Measurements from ENCODE around the gene PPP4R4. TPM values are rescaled to one million over a fixed set of nuclear protein-coding genes. Genes with fewer than 3 reads are reported as not detected.

PPP4R4 gene
- total RNA-seq, 1 experiment from 2014 or later = 3.9 TPM

DNA sequence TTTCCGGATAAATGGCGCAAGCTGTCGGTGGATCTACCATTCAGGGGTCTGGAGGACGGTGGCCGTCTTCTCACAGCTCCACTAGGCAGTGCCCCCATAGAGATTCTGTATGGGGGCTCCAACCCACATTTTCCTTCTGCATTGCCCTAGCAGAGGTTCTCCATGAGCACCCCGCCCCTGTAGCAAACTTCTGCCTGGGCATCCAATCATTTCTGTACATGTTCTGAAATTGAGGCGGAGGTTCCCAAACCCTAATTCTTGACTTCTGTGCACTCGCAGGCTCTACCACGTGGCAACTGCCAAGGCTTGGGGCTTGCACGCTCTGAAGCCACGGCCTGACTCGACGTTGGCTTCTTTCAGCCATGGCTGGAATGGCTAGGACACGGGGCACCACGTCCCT, 124.0 kb downstream of the PPP4R4 start:
- H2BK20ac ChIP-seq (ENCODE audit: low read depth, low read length, poor library complexity, severe bottlenecking) = no peak overlapping the region
- H4K5ac ChIP-seq (ENCODE audit: insufficient read length, low read depth, low read length) = no peak overlapping the region
- DNase-seq = no peak
- no peak overlapping the region for H3K4ac ChIP-seq (ENCODE audit: low read depth, low read length)
- no peak overlapping the region for H3K4me2 ChIP-seq (ENCODE audit: insufficient read depth, insufficient read length, low read length)
- H2AK5ac ChIP-seq (ENCODE audit: insufficient read length, low read length) = no peak overlapping the region
- no peak overlapping the region for H3K23ac ChIP-seq (ENCODE audit: insufficient read length, low read depth, low read length)
- no peak overlapping the region for H2BK120ac ChIP-seq (ENCODE audit: low read depth, low read length, poor library complexity, severe bottlenecking)
- H3K9me3 ChIP-seq (ENCODE audit: control insufficient read depth, low read depth, low read length) = no peaks in the 10 kb centered on the region
- no peak overlapping the region for H2AFZ ChIP-seq (ENCODE audit: low read length)
- H3K18ac ChIP-seq (ENCODE audit: insufficient read length, low read depth, low read length) = no peak overlapping the region
- no peak overlapping the region for H3T11ph ChIP-seq (ENCODE audit: low read length)
- H3K79me2 ChIP-seq (ENCODE audit: insufficient read depth, low read length) = no peaks in the 10 kb centered on the region
- Mint-ChIP-seq H3K4me3 (no peak overlapping the region), H3K9me3 (peaks cover 0 to 6% of the 10 kb centered on the region in 2 experiments; a peak in 2 of 5 replicates), H3K36me3 (ENCODE audit: insufficient read depth in 1 of 3, low read depth in 3 of 3) (no peaks in the 10 kb centered on the region; a peak in 1 of 7 replicates), H3K27ac (no peak overlapping the region), H3K4me1 (peaks cover 6 to 12% of the 10 kb centered on the region in 2 experiments; a peak in 3 of 4 replicates), H3K27me3 (ENCODE audit: low read depth) (no peaks in the 10 kb centered on the region)
- H3K9ac ChIP-seq (ENCODE audit: extremely low read depth, insufficient read length, low read length) = no peak overlapping the region
- no peak overlapping the region for H4K8ac ChIP-seq (replicated peaks; ENCODE audit: insufficient read length, low read depth, low read length)
- no peaks in the 10 kb centered on the region for H4K20me1 ChIP-seq (ENCODE audit: control insufficient read depth, insufficient read depth, insufficient read length)
- no peak overlapping the region for H2BK15ac ChIP-seq (ENCODE audit: low read depth, low read length)
- no peak overlapping the region for H3K56ac ChIP-seq (ENCODE audit: insufficient read length, low read depth, low read length)
- H3K14ac ChIP-seq (ENCODE audit: insufficient read depth, low read length) = no peak overlapping the region
- WGBS (ENCODE audit: extremely low coverage, insufficient read length, low lambda C conversion rate) = no CpG with 5 or more reads among the region's 15 CpGs
- no peaks in the 10 kb centered on the region for H3K4me1 ChIP-seq (ENCODE audit: insufficient read depth, low read length)
- no peak overlapping the region for H3K27ac ChIP-seq (ENCODE audit: insufficient read length, low read depth, low read length)
- TF ChIP-seq, protein P1, sequence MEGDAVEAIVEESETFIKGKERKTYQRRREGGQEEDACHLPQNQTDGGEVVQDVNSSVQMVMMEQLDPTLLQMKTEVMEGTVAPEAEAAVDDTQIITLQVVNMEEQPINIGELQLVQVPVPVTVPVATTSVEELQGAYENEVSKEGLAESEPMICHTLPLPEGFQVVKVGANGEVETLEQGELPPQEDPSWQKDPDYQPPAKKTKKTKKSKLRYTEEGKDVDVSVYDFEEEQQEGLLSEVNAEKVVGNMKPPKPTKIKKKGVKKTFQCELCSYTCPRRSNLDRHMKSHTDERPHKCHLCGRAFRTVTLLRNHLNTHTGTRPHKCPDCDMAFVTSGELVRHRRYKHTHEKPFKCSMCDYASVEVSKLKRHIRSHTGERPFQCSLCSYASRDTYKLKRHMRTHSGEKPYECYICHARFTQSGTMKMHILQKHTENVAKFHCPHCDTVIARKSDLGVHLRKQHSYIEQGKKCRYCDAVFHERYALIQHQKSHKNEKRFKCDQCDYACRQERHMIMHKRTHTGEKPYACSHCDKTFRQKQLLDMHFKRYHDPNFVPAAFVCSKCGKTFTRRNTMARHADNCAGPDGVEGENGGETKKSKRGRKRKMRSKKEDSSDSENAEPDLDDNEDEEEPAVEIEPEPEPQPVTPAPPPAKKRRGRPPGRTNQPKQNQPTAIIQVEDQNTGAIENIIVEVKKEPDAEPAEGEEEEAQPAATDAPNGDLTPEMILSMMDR (conservative IDR thresholded peaks at IDR 0.05) = no peak
- H2BK5ac ChIP-seq (ENCODE audit: insufficient read length, low read length) = no peak overlapping the region
- no peak overlapping the region for H4K91ac ChIP-seq (ENCODE audit: insufficient read length, low read depth, low read length)
- H2BK12ac ChIP-seq (ENCODE audit: insufficient read length, low read depth, low read length) = no peak overlapping the region
- H3K23me2 ChIP-seq (ENCODE audit: insufficient read length, low read depth, low read length, poor library complexity, severe bottlenecking) = no peaks in the 10 kb centered on the region
- H3K27me3 ChIP-seq (ENCODE audit: insufficient read depth, low read length) = no peaks in the 10 kb centered on the region
- H3K79me1 ChIP-seq (ENCODE audit: insufficient read depth, low read depth, low read length, poor library complexity, severe bottlenecking) = no peaks in the 10 kb centered on the region
